ENCODE data around the gene TRIM7. TPM values are rescaled to one million over a fixed set of nuclear protein-coding genes. Genes with fewer than 3 reads are reported as not detected.
"Not testable (repeated sequence)": the region's sequence is repeated elsewhere in the genome, so short reads cannot be mapped to it uniquely, and the experiment has no call there.

The TRIM7 gene
- total RNA-seq, 1 experiment from 2014 or later = not detected

GRCh38 chr5:181181650-181182565 lies 23.1 kb downstream of the TRIM7 start:
- ChIA-PET POLR2A (ENCODE audit: low non-redundant PET) (no interaction called here), CTCF (no interaction called here)
- Histone ChIP-seq H3K4me1 (ENCODE audit: insufficient read depth, low read length, poor library complexity, severe bottlenecking) (peaks cover 6% of the 10 kb centered on the region), H3K27me3 (replicated peaks; ENCODE audit: insufficient read depth, low read depth, low read length, poor library complexity) (no peaks in the 10 kb centered on the region), H3K4me3 (ENCODE audit: low read depth, low read length, poor library complexity, severe bottlenecking) (no peak overlapping the region), H3K27ac (ENCODE audit: low read depth, low read length, poor library complexity, severe bottlenecking) (no peak overlapping the region), H3K36me3 (ENCODE audit: insufficient read depth, low read length, poor library complexity, severe bottlenecking) (no peaks in the 10 kb centered on the region), H3K9me3 (ENCODE audit: low read depth, low read length, poor library complexity, severe bottlenecking) (no peaks in the 10 kb centered on the region)
- no TSS peak for BruUV-seq (replicated peaks)
- TF ChIP-seq EZH2 (IDR thresholded peaks at IDR 0.05; ENCODE audit: borderline replicate concordance, low read depth, low read length, poor library complexity, severe bottlenecking) = no peak
- TF ChIP-seq CTCF (conservative IDR thresholded peaks at IDR 0.05; ENCODE audit: low read depth, low read length) = peak; percentile 56
- DNase-seq (ENCODE audit: low spot score) = peak; percentile 57
- intact Hi-C loops (cut with micrococcal nuclease; ENCODE audit: unreplicated experiment) = no loop called here

GRCh38 chr5:181177559-181177958 lies 27.4 kb downstream of the TRIM7 start:
- intact Hi-C loops (cut with micrococcal nuclease; ENCODE audit: unreplicated experiment); CTCF ChIA-PET; H3K27me3 ChIP-seq (replicated peaks; ENCODE audit: insufficient read depth, low read depth, low read length, poor library complexity); H3K4me3 ChIP-seq (ENCODE audit: low read depth, low read length, poor library complexity, severe bottlenecking); BruUV-seq (replicated peaks); H3K4me1 ChIP-seq (ENCODE audit: insufficient read depth, low read length, poor library complexity, severe bottlenecking); DNase-seq (ENCODE audit: low spot score); H3K36me3 ChIP-seq (ENCODE audit: insufficient read depth, low read length, poor library complexity, severe bottlenecking); H3K9me3 ChIP-seq (ENCODE audit: low read depth, low read length, poor library complexity, severe bottlenecking); H3K27ac ChIP-seq (ENCODE audit: low read depth, low read length, poor library complexity, severe bottlenecking): not testable (repeated sequence)
- POLR2A ChIA-PET (ENCODE audit: low non-redundant PET) = interaction anchor here (0.7 kb wide), 1 partner anchor 9 kb away, joined by 4 read pairs; no protein-coding TSS in a partner anchor

- POLR2A ChIA-PET (ENCODE audit: low non-redundant PET) = no interaction called here
- no peaks in the 10 kb centered on the region for H3K9me3 ChIP-seq (ENCODE audit: low read depth, low read length, poor library complexity, severe bottlenecking)
- no peaks in the 10 kb centered on the region for H3K36me3 ChIP-seq (ENCODE audit: insufficient read depth, low read length, poor library complexity, severe bottlenecking)
- intact Hi-C loops (cut with micrococcal nuclease; ENCODE audit: unreplicated experiment) = no loop called here
- no peaks in the 10 kb centered on the region for H3K27me3 ChIP-seq (replicated peaks; ENCODE audit: insufficient read depth, low read depth, low read length, poor library complexity)
- H3K4me1 ChIP-seq (ENCODE audit: insufficient read depth, low read length, poor library complexity, severe bottlenecking) = no peaks in the 10 kb centered on the region
- CTCF ChIA-PET = no interaction called here
- no peak for DNase-seq (ENCODE audit: low spot score)
- no peak overlapping the region for H3K27ac ChIP-seq (ENCODE audit: low read depth, low read length, poor library complexity, severe bottlenecking)
- H3K4me3 ChIP-seq (ENCODE audit: low read depth, low read length, poor library complexity, severe bottlenecking) = no peak overlapping the region
- no TSS peak for BruUV-seq (replicated peaks)
- TF ChIP-seq CTCF (conservative IDR thresholded peaks at IDR 0.05; ENCODE audit: low read depth, low read length) (no peak), EZH2 (IDR thresholded peaks at IDR 0.05; ENCODE audit: borderline replicate concordance, low read depth, low read length, poor library complexity, severe bottlenecking) (no peak)
These were observed 28.6 kb downstream of the TRIM7 start for GRCh38 chr5:181176254-181176952.
